Rectal smooth muscle tissue (tissue), 1 donor: ENCODE results near the gene MEN1.

ENCODE experiments used
- H3K27ac ChIP-seq: one replicate; pipeline ENCODE4 v1.7.0; 2013; ENCODE audit warnings: low read depth, low read length, inconsistent platforms
- H3K27me3 ChIP-seq: one replicate; pipeline ENCODE4 v1.7.0; 2013; ENCODE audit warnings: low read length; ENCODE audit not compliant: control insufficient read depth, insufficient read depth
- H3K36me3 ChIP-seq: one replicate; pipeline ENCODE4 v1.7.0; 2013; ENCODE audit warnings: low read length; ENCODE audit not compliant: control insufficient read depth, insufficient read depth
- H3K4me1 ChIP-seq: one replicate; pipeline ENCODE4 v1.7.0; 2013; ENCODE audit warnings: low read length; ENCODE audit not compliant: control insufficient read depth, insufficient read depth
- H3K4me3 ChIP-seq: one replicate; pipeline ENCODE4 v1.7.0; 2013; ENCODE audit warnings: low read length
- H3K9ac ChIP-seq: one replicate; pipeline ENCODE4 v1.7.0; 2013; ENCODE audit warnings: low read length

The MEN1 gene

DNA sequence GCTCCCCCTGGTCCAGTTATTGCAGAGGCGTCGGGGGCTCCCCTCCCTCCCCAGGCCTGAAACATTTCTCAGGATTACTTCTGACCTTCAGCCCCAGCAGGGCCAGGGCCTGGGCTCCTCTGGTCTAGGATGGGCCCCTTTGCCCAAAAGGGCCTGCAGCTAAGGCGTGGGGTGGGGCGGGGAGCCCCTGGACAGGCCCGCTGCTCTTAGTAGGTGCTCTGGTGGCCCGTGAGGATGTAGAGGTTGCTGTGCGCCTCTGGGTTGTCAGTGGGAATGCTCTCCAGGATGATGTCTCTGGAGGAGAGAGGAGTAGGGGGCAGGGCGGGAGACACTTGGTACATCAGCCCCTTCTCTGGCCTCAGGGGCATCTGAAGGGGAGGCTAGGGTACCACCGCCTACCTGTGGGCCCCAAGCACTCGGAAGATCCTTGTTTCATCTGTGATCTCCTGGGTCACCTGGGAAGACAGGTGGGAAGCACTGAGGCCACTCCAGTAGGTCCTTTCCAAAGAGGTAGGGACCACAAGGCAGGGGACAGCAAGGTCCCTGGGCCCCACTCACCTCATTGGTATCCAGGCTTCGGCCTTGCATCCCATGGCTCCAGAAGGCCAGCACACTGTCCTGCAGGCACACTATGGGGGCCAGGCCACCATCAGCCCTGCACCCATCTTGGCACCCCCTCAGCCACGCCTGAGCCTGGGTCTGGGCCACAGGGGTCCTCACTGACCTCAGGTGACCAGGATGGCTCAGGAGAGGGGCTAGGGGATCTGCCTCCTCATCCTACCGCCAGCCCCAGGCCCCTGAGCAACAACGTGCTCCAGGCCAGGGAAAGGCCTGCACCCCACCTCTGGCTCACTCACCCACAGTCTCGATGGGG lies 20.8 kb downstream of the MEN1 start:
- H3K4me3 ChIP-seq = no peak overlapping the region

DNA sequence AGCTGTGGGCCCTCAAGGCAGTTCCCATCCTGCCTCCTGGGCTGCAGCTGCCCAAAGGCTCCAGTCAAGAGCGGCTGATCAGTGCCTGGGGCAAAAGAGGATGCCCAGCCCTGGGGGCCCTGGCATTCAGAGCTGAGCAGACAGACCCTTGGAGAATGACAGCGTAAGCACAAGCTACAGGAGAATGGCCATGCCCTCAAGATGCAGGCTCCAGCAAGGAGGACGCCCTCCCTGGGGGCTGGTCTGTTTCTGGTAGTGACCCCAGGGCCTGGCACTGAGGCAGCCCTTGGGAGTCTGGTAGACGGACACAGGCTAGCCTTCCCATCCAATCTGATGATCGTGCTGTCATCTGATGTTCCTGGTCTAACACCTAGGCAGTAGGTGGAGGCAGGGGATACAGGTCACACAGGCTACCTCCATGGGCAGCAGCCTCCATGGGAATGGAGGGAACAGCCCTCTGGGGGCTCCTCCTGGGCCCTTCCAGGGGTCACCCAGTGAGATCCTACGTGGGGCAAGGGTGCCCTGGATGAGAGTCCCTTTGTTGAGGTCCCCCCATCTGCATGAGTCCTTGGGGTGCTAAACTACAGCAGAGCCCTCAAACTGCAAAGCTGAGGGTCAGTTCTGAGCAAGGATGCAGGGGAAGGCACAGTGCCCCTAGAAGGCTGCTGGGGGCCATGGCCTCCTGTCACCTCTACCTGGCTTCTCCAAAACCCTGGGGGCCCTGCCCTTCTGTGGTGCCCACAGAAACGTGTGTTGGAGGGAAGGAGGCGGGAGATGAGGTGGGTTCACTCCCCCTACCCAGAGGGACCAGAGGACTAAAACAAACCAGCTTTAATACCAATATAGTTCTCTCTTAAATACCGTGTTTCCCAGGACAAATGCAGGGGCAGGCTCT lies 21.8 kb downstream of the MEN1 start:
- no peaks in the 10 kb centered on the region for H3K4me1 ChIP-seq
- no peak overlapping the region for H3K4me3 ChIP-seq
- H3K27ac ChIP-seq = no peak overlapping the region
- H3K36me3 ChIP-seq = peaks cover 3% of the 10 kb centered on the region
- no peak overlapping the region for H3K9ac ChIP-seq
- no peaks in the 10 kb centered on the region for H3K27me3 ChIP-seq

More for the DNA sequence above, 20.8 kb downstream of the MEN1 start:
- Histone ChIP-seq H3K4me1 (no peaks in the 10 kb centered on the region), H3K9ac (no peak overlapping the region), H3K27ac (no peak overlapping the region), H3K27me3 (no peaks in the 10 kb centered on the region), H3K36me3 (peaks cover 3% of the 10 kb centered on the region)

DNA sequence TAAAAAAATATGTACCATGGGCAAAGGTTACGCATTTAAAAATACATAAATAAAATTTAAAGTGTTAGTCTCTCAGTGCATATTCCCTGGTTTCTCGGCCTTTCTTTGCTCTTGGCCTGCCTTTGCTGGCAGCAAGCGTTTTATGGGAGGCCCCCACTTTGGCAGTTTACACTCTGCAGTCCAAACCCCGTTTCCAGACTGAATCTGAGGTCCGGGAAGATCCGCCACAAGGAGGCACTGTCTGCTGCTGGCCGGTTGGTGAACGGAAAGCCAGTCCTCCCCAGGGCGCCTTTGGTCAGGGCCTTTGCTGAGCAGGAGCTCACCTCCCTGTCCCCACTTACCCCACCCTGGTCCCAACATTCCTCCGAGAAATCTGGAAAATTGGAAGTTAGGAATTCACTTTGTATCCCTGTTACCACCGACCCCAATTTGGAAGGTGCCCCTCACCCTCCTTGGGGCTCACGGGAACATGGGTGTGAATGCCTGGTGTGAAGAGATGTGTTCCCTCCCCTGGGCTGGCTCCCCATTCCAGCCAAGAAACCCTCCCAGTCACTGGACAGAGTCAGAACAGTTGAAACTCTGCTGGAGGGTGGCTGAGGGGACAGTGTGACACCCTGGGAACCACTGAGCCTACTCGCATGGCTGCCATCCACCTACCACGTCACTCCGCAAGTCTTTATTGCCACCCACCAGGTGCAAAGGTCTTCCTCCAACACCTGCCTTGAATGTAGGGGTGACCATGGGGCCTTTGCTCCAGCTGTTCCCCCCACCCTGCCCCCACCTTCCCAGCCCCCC lies 22.6 kb downstream of the MEN1 start:
- H3K27me3 ChIP-seq = no peaks in the 10 kb centered on the region
- no peak overlapping the region for H3K4me3 ChIP-seq
- H3K4me1 ChIP-seq = no peaks in the 10 kb centered on the region
- H3K36me3 ChIP-seq = peaks cover 3% of the 10 kb centered on the region
- no peak overlapping the region for H3K9ac ChIP-seq
- H3K27ac ChIP-seq = no peak overlapping the region

DNA sequence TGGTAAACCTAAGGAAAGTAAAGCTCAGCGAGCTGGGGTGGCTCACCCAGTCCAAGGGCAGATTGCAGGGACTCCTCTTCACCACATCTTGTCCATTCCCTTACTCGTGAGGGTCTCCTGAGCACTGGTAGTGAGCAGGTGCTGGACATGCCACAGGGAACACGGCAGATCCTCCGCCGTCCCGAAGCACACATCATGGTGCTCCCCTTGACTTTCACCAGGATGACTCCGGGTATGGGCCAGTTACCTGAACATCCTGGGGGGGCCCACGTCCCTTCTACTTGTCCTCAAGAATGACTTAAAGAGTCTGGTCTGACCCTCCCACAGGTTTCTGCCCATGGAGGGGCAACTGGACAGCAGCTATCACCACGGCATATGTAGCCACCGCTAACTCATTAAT lies 24.0 kb downstream of the MEN1 start:
- H3K27me3 ChIP-seq = no peaks in the 10 kb centered on the region
- H3K9ac ChIP-seq = no peak overlapping the region
- no peak overlapping the region for H3K4me3 ChIP-seq
- H3K36me3 ChIP-seq = peaks cover 3% of the 10 kb centered on the region
- H3K27ac ChIP-seq = no peak overlapping the region
- no peaks in the 10 kb centered on the region for H3K4me1 ChIP-seq

DNA sequence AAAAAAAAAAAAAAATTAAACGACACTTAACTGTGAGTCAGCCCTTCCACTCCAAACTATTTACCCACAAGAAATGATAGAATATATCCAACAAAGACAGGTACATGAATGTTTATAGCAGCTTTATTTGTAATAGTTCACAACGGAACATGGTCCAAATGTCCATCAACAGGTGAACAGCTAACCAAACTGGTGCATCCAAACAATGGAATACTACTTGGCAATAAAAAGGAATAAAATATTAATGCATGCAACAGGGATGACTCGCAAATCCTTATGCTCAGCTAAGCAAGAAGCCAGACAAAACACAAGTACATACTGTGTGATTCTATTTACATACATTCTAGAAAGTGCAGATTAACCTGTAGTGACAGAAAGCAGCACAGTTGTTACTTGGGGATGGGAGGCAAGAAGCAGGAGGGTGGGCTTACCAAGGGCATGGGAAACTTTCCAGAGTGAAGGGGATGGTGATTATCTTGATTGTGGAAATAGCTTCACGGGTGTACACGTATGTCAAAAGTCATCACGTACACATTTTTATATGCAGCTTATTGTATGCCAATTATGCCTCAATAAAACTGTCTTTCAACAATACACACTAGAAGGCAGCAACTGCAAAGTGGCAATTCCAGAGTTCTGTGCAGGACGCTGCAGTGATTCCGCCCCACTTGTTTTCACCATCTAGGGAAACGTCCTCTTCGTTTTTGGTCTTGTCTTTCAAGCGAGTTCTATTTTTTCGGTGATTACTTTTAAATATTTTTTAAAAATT lies 25.4 kb downstream of the MEN1 start:
- no peak overlapping the region for H3K27ac ChIP-seq

DNA sequence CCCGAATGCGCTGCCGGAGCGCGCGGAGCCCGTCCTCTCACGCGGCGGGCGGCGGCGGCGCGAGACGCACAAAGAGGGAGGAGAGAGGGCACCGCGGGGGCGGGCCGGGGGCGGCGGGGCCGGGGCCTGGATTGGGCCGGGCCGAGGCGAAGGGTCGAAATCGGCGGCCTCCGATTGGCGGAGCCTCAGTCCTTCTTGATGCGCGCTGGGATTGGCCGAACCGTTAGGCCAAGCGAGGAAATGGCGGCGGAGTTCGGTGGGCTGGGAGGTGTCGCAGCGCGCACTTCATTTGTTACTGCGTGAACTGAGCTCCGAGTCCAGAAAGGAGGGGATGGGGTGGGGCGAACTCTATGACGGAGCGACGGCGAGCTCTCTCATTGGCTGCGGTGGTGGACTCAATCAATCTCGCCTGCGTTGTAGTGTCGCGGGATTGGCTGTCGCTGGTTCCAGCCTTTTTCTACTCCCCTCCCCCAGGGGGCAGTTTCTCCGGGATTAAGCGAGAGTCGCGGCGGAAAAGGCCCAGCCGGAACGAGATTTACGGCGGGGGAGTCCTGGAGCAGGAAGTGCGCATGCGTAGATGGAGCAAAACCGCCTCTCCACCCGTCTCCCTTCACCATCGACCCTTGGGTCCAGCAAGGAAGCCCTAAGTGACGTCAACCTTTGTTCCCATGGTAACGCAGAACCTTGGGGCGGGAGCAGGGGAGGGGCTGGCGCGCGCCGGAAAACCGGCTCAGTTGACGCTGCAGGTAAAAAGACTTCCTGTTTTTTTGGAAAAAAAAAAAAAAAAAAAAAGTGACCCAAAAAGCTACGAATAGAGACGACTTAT lies 31.7 kb downstream of the MEN1 start, which contains the start of gene SF1:
Gene SF1 (minus strand): TSS at position 70 of the 826 bp plus-strand sequence. CDS start 150 bp downstream, outside the sequence.
- H3K27me3 ChIP-seq = no peaks in the 10 kb centered on the region
- peaks cover 22% of the 10 kb centered on the region for H3K36me3 ChIP-seq
- peak within 1 kb of the TSS; percentile 91 for H3K9ac ChIP-seq
- peaks cover 10% of the 10 kb centered on the region for H3K4me1 ChIP-seq
- peak within 1 kb of the TSS; percentile 98 for H3K27ac ChIP-seq
- peak within 1 kb of the TSS; percentile 95 for H3K4me3 ChIP-seq

More for the DNA sequence above, 25.4 kb downstream of the MEN1 start:
- H3K4me3 ChIP-seq = no peak overlapping the region
- no peak overlapping the region for H3K9ac ChIP-seq
- no peaks in the 10 kb centered on the region for H3K36me3 ChIP-seq
- no peaks in the 10 kb centered on the region for H3K27me3 ChIP-seq
- H3K4me1 ChIP-seq = no peaks in the 10 kb centered on the region

DNA sequence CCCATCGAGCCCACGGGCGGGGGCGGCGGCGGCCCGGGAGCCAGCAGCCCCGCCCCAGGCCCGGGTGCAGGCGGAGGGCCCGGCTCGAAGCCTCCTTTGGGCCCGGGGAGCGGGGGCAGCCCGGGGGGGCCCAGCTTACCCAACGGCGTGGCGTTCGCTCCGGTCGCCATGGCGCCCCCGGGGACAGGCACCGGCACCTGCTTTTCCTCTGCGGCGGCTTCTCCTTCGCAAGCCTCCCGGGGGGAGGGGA lies 32.2 kb downstream of the MEN1 start:
- Histone ChIP-seq H3K4me3 (peak overlapping the region; percentile 76), H3K27me3 (no peaks in the 10 kb centered on the region), H3K4me1 (peaks cover 10% of the 10 kb centered on the region), H3K36me3 (peaks cover 27% of the 10 kb centered on the region), H3K9ac (peak overlapping the region; percentile 91), H3K27ac (peak overlapping the region; percentile 98)

DNA sequence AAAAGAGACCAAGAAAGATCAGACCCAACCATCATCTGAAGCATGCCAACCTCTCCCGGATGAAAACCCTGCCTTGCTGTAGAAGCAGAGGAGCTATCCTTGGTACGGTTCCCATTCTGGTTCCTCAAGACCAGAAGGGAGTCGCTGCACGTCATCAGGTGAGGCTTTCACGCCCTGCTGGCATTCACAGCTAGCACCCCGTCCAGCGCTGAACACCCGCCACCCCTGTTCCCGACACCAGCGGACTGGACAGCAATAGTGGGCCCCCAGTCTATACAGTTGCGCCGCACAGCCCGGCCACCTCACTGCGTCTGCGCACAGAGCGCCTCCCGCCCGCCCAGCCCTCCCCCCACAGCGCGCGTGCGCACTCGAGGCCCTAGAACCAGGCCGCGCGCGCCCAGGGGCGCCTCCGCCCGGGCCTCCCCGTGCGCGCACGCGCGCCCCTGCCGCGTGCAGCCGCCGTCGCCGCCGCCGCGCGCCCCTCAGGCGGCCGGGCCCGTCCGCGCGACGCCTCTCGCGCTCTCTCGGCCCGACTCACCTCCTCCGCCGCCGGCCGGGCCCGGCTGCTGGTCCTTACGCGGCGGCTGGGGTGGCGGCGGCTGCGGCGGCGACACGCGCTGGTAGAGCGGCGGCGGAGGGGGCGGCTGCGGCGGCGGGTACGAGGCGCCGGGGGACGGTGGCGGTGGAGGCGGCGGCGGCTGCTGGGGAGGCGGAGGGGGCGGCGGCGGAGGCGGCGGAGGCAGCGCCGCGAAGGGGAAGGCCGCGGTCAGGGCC lies 32.7 kb downstream of the MEN1 start:
- Histone ChIP-seq H3K27me3 (no peaks in the 10 kb centered on the region), H3K36me3 (peaks cover 32% of the 10 kb centered on the region), H3K4me1 (peaks cover 10% of the 10 kb centered on the region), H3K9ac (peak overlapping the region; percentile 91), H3K27ac (peak overlapping the region; percentile 98), H3K4me3 (peak overlapping the region; percentile 95)

DNA sequence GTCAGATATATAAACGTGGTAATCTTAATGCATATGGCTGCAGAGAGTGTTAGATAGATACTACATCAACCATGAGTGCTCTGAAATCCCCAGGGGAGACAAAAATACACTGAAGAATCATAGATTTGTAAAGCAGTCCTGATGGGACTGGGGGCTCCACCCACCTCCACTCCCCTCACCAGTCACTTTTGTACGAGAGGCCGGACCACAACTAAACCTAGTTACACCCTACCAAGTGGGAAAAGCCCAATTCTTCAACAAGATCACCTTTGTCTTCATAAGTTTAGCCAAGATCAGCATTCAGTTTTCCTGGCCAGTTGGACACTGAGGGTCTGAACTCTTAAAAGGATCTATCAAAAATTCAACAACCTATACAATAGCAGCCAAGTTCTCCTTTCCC lies 33.5 kb downstream of the MEN1 start:
- H3K4me1 ChIP-seq = peaks cover 10% of the 10 kb centered on the region
- peaks cover 39% of the 10 kb centered on the region for H3K36me3 ChIP-seq
- H3K9ac ChIP-seq = peak overlapping the region; percentile 62
- peak overlapping the region; percentile 95 for H3K4me3 ChIP-seq
- no peaks in the 10 kb centered on the region for H3K27me3 ChIP-seq
- H3K27ac ChIP-seq = peak overlapping the region; percentile 71

DNA sequence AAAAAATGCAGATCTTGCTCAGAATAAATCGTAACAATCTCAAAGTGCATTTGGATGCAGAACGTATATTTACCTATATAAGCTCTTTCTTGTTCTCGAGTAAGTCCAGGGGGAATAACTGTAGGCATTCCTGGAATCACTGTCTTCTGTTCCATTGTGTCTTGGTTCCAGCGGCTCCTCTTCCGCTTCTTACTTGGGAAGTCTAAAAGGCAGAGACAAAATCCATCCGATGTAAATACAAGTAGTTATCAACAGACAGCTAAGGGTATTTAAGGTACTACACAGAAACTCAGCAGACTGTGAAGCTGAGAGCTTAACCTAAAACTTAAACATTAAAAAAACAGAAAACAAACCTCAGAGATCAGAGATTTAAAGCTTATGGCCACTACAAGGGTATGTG lies 33.9 kb downstream of the MEN1 start:
- H3K27me3 ChIP-seq = no peaks in the 10 kb centered on the region
- H3K27ac ChIP-seq = no peak overlapping the region
- no peak overlapping the region for H3K9ac ChIP-seq
- H3K4me3 ChIP-seq = peak overlapping the region; percentile 95
- peaks cover 43% of the 10 kb centered on the region for H3K36me3 ChIP-seq
- peaks cover 10% of the 10 kb centered on the region for H3K4me1 ChIP-seq
